ENCODE data around the gene GPR63. TPM values are rescaled to one million over a fixed set of nuclear protein-coding genes. Genes with fewer than 3 reads are reported as not detected.

GPR63 gene
- total and polyA plus RNA-seq, 2 of the 4 experiments (the other 2 are of a cell fraction), result 0.36 to 0.44 TPM

- H3K14ac ChIP-seq (replicated peaks; ENCODE audit: low read depth, low read length), result no peak overlapping the region
Observed at GRCh38 chr6:96832780-96833179, 4.5 kb downstream of the GPR63 start.

More at GRCh38 chr6:96832780-96833179, 4.5 kb downstream of the GPR63 start:
- Histone ChIP-seq H2BK20ac (ENCODE audit: low read depth, low read length) (no peak overlapping the region), H2AK5ac (ENCODE audit: low read depth, low read length) (no peak overlapping the region), H3K4me2 (ENCODE audit: low read depth, low read length) (no peak overlapping the region), H2BK15ac (ENCODE audit: low read depth, low read length) (no peak overlapping the region), H4K91ac (ENCODE audit: insufficient read depth, low read depth, low read length) (no peak overlapping the region), H3K79me1 (ENCODE audit: low read depth in 1 of 2, low read length in 2 of 2) (0 out of 4 replicates have a peak, but pooled peaks cover 0 to 5% of the 10 kb centered on the region in 2 experiments), H2AK9ac (replicated peaks; ENCODE audit: low read depth, low read length, poor library complexity) (no peak overlapping the region), H3K4ac (ENCODE audit: low read depth, low read length) (no peak overlapping the region), H2BK5ac (ENCODE audit: low read depth, low read length, poor library complexity, severe bottlenecking) (no peak overlapping the region), H3K56ac (ENCODE audit: extremely low read depth, insufficient read depth, low read length) (no peak overlapping the region), H2AFZ (replicated peaks; ENCODE audit: low read length, poor library complexity) (no peak overlapping the region), H3K4me3 (ENCODE audit: insufficient read depth, low read depth, low read length) (no peak overlapping the region), H4K8ac (ENCODE audit: low read depth in 2 of 2, low read length in 2 of 2) (no peak overlapping the region), H4K5ac (ENCODE audit: low read depth, low read length) (no peak overlapping the region), H3K9ac (ENCODE audit: low read depth, low read length) (no peak overlapping the region), H3K9me1 (ENCODE audit: insufficient read depth, low read length) (no peaks in the 10 kb centered on the region), H3K9me3 (ENCODE audit: control insufficient read depth, insufficient read depth, low read length) (no peaks in the 10 kb centered on the region), H3K18ac (ENCODE audit: low read depth, low read length) (no peak overlapping the region), H3K4me1 (ENCODE audit: control insufficient read depth, insufficient read depth, low read length) (no peaks in the 10 kb centered on the region), H3K36me3 (ENCODE audit: control insufficient read depth, insufficient read depth, low read length) (no peaks in the 10 kb centered on the region), H2BK120ac (ENCODE audit: low read depth, low read length) (no peak overlapping the region), H3K27ac (ENCODE audit: insufficient read depth, low read length) (no peak overlapping the region), H3K23ac (ENCODE audit: low read depth, low read length) (no peak overlapping the region), H4K20me1 (ENCODE audit: insufficient read depth, low read length) (no peaks in the 10 kb centered on the region), H3K27me3 (ENCODE audit: control insufficient read depth, insufficient read depth, low read length) (no peaks in the 10 kb centered on the region; the same call in 1 of the 2 replicates)
- CTCF ChIA-PET, result no interaction called here
- POLR2A ChIA-PET (ENCODE audit: unreplicated experiment), result no interaction called here
- ATAC-seq (ENCODE audit: low read depth) (no peak), DNase-seq (no peak)
- in situ Hi-C loops (cut with MboI; ENCODE audit: low sequenced_read_pairs) (no loop called here), dilution Hi-C loops (cut with HindIII; ENCODE audit: low sequenced_read_pairs, unreplicated experiment) (no loop called here), intact Hi-C loops (cut with micrococcal nuclease) (no loop called here)
- no TSS peak for BruUV-seq (replicated peaks)
- no CpG with 5 or more reads among the region's 2 CpGs for WGBS, 2 experiments (ENCODE audit: extremely low coverage in 2 of 2, insufficient read length in 1 of 2)
- TF ChIP-seq CEBPB (IDR thresholded peaks at IDR 0.05; ENCODE audit: low read depth, low read length), result no peak
- no peak for TF ChIP-seq RFX5 (IDR thresholded peaks at IDR 0.05; ENCODE audit: low read depth, low read length)
